ENCODE data around the gene ARPP21.

ARPP21 gene

DNA sequence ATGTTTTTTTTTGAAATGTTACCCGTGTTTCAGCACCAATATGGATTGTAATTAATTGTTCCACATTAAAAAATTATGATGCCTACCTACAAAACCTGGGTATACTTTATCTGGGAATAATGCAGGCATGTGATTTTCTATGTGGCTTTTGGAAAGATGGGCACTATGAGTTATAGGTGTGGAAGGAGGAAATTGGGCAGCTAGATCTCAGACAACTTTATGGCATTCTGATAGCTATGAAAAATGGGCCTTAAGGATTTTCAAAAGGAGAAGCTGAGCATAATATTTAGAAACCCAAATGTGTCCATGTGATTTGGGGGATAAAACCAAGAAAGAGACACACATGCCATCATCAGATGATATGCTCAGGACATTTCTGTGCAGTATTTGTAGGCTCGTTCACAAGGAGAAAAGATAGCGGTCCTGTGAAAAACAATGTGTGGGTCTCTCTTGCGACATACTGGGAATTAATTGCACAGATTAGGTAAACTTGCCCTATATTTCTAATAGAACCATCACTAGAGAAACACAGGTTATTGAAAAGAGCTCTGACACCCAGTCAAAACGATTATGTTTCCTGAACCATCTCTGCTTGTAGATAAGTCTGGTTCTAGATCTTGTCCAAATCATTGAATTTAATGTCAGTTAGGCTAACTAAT, 35.3 kb downstream of the ARPP21 start:
- TF ChIP-seq, protein P1, sequence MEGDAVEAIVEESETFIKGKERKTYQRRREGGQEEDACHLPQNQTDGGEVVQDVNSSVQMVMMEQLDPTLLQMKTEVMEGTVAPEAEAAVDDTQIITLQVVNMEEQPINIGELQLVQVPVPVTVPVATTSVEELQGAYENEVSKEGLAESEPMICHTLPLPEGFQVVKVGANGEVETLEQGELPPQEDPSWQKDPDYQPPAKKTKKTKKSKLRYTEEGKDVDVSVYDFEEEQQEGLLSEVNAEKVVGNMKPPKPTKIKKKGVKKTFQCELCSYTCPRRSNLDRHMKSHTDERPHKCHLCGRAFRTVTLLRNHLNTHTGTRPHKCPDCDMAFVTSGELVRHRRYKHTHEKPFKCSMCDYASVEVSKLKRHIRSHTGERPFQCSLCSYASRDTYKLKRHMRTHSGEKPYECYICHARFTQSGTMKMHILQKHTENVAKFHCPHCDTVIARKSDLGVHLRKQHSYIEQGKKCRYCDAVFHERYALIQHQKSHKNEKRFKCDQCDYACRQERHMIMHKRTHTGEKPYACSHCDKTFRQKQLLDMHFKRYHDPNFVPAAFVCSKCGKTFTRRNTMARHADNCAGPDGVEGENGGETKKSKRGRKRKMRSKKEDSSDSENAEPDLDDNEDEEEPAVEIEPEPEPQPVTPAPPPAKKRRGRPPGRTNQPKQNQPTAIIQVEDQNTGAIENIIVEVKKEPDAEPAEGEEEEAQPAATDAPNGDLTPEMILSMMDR (IDR thresholded peaks at IDR 0.05; ENCODE audit: low read length, missing control alignments), result no peak
- no peak for DNase-seq (ENCODE audit: low read depth)

DNA sequence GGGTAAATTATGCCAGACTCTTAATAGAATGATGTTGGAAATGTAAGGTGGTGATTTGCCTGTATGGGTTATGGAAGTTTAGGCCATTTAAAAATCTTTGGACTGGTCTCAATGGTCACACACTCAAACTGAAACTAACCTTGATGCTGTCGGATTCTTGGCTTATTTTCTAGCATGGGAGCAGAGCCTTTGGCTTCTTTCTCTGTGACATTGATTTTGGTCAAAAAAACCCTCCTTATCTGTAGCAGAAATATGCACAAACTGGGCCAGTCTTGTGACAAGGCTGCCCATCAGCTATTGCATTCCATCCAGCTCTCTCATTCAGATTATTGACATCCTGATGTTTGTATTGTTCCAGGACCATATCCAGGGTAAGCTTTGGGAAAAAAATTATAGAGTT, 35.9 kb downstream of the ARPP21 start:
- TF ChIP-seq, protein P1 (IDR thresholded peaks at IDR 0.05; ENCODE audit: low read length, missing control alignments), result no peak
- no peak overlapping the region for H3K4me3 ChIP-seq (replicated peaks; ENCODE audit: low read depth, low read length)
- DNase-seq (ENCODE audit: low read depth), result no peak

More for the DNA sequence above, 35.3 kb downstream of the ARPP21 start:
- H3K4me3 ChIP-seq (replicated peaks; ENCODE audit: low read depth, low read length), result no peak overlapping the region

DNA sequence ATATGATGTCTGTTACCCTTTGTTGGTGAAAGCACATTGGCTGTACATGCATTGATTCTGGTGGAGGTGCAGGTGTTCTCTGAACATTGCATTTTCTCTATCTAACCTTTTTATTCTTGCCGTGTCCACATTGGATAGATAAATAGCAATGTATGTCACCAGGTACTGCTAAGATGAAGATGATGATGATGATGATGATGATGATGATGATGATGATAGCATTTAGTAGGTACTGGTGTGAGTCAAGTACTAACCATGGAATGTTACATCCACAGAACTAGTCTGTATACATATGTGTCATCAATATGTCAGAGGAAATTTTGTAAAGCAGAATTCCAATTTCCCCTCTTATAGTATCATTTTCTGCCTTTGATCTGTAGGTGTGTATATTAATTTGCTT, 36.3 kb downstream of the ARPP21 start:
- DNase-seq (ENCODE audit: low read depth), result no peak
- no peak overlapping the region for H3K4me3 ChIP-seq (replicated peaks; ENCODE audit: low read depth, low read length)
- TF ChIP-seq, protein P1 (IDR thresholded peaks at IDR 0.05; ENCODE audit: low read length, missing control alignments), result no peak

DNA sequence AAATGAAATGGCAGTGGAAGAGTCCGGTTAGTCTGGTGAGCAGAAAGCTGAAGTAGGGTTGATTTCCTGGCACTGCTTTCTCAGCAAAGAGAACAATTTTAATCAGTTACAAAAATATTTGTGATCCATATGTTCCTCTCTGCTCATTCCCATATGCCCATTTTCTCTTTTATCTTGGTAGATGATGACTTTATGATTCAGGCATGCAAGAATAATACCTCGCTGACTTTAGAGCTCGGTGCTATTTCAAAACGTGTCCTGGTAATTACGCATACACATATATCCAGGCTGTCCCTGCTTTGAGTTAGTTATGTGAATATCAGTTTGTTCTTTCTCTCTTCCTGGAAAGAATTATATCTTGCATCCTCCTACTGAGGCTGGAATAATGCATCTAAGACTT, 38.5 kb downstream of the ARPP21 start:
- peak; percentile 67 for DNase-seq (ENCODE audit: low read depth)
- H3K4me3 ChIP-seq (replicated peaks; ENCODE audit: low read depth, low read length), result no peak overlapping the region

DNA sequence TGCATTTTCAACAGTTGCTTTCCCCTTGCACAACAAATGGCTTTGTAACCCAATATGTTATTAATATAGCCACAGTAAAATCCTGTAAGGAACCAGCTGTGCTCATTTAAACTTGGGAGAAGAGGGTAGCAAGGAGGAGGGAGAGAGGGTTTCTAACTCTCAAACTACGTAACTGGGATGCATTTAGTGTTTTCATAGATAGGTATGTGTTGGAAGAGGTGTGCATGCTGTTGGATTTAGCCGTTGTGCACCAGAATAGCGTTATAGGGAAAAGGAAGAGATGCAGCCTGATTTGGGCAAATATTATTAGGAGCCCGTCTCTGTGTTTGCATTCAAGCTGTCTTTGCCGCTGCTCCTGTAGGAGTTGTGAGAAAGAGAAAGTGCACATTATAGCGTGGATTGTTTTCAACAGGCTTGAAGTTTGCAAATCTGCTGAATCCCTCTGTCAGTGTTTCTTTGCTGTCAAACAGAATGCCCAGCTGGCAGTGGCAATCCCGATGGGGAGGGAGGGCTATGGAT, 39.4 kb downstream of the ARPP21 start:
- TF ChIP-seq, protein P1 (IDR thresholded peaks at IDR 0.05; ENCODE audit: low read length, missing control alignments), result no peak
- no peak overlapping the region for H3K4me3 ChIP-seq (replicated peaks; ENCODE audit: low read depth, low read length)
- no peak for DNase-seq (ENCODE audit: low read depth)

More for the DNA sequence above, 38.5 kb downstream of the ARPP21 start:
- TF ChIP-seq, protein P1 (IDR thresholded peaks at IDR 0.05; ENCODE audit: low read length, missing control alignments), result no peak

DNA sequence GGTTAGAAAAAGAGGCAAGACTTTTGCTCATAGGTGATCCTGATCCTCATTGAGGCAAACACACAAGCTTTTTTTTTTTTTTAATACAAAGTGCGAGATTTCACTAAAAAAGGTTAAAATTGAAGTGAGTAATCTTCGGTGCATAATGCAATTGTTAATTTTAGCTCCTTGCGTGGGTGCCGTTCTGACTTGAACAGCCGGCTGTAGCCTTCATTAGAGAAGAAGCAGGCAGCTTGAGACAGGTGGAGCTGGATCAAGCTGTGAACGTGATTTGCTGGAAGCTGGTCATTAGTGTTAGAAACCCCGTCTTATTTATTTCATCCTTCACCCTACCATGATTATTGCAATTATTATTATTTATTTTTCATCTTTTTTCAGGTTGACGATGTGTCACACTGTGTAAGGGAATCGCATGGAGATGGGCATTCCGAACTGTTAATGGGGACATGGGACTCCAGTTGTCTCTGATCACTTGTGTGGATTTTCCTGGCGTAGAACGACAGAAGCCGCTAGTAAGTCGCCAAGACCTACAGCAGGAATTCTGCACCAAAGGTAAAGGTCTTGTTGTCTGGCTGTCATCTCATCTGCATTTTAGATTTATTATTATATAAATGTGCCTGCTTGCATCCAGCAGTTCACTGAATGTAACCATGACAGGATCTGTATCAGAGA, 40.2 kb downstream of the ARPP21 start:
- TF ChIP-seq, protein P1 (IDR thresholded peaks at IDR 0.05; ENCODE audit: low read length, missing control alignments), result no peak
- DNase-seq (ENCODE audit: low read depth), result no peak
- no peak overlapping the region for H3K4me3 ChIP-seq (replicated peaks; ENCODE audit: low read depth, low read length)
